C4-2B (cell line): ENCODE results near the gene CD84.

Experiments
- CTCF ChIP-seq: fragments of 450-650 bp; conservative IDR thresholded peaks from 2 replicates; pipeline ENCODE4 v1.5.1; 2017; ENCODE audit warnings: mild to moderate bottlenecking
- ZFX ChIP-seq: fragments of 450-650 bp; IDR thresholded peaks from 2 replicates; pipeline ENCODE4 v1.6.1; 2017

- TF ChIP-seq CTCF = no peak
- TF ChIP-seq ZFX = no peak
Observed at GRCh38 chr1:160553778-160554177, 25.5 kb downstream of the CD84 start.
